K562 (cell line): ENCODE results near the gene PI4KA. TPM values are rescaled to one million over a fixed set of nuclear protein-coding genes. Genes with fewer than 3 reads are reported as not detected.

Experiments
- ARID4B ChIP-seq: sonication (generic); formaldehyde crosslinking; IDR thresholded peaks from 2 replicates; pipeline ENCODE4 v1.8.0; 2022; ENCODE audit warnings: mild to moderate bottlenecking, missing genetic modification reagents
- BRCA1 ChIP-seq, 2 experiments: fragments of 450-650 bp in 1 of 2; sonication (generic) in 1 of 2; formaldehyde crosslinking in 1 of 2; IDR thresholded peaks; 2 replicates each; pipeline versions ENCODE4 v1.5.0 to v1.6.1; 2017 to 2020; ENCODE audit warnings: mild to moderate bottlenecking in 1 of 2, missing genetic modification reagents in 1 of 2
- CC2D1A ChIP-seq: fragments of 450-650 bp; IDR thresholded peaks from 2 replicates; pipeline ENCODE4 v1.6.1; 2017; ENCODE audit warnings: mild to moderate bottlenecking
- EHMT2 ChIP-seq: fragments of 450-650 bp; IDR thresholded peaks from 2 replicates; pipeline ENCODE4 v1.6.1; 2018; ENCODE audit warnings: antibody characterized with exemption
- ELF2 ChIP-seq: fragments of 250-450 bp; sonication (Bioruptor Pico); IDR thresholded peaks from 2 replicates; pipeline ENCODE4 v1.5.0; 2021; ENCODE audit warnings: mild to moderate bottlenecking
- GABPB2 ChIP-seq: fragments of 250-450 bp; sonication (Bioruptor Pico); conservative IDR thresholded peaks from 2 replicates; pipeline ENCODE4 v1.5.1; 2021; ENCODE audit warnings: mild to moderate bottlenecking
- NR3C1 ChIP-seq: sonication (generic); formaldehyde crosslinking; IDR thresholded peaks from 2 replicates; pipeline ENCODE4 v1.8.1; 2022; ENCODE audit warnings: missing genetic modification reagents
- SMAD1 ChIP-seq: fragments of 150-350 bp; IDR thresholded peaks from 2 replicates; pipeline ENCODE4 v1.6.1; 2014; ENCODE audit warnings: low read length, low read depth; ENCODE audit not compliant: partially characterized antibody
- STAG1 ChIP-seq: sonication (generic); formaldehyde crosslinking; IDR thresholded peaks from 2 replicates; pipeline ENCODE4 v1.5.0; 2020; ENCODE audit warnings: missing genetic modification reagents, borderline replicate concordance
- TCF7L2 ChIP-seq: fragments of 150-350 bp; IDR thresholded peaks from 2 replicates; pipeline ENCODE4 v1.6.1; 2016; ENCODE audit warnings: low read depth, mild to moderate bottlenecking, low read length, moderate library complexity
- TEAD2 ChIP-seq: fragments of 450-650 bp; IDR thresholded peaks from 2 replicates; pipeline ENCODE4 v1.6.1; 2016; ENCODE audit warnings: missing genetic modification characterization, control low read depth, missing compliant biosample characterization
- THAP7 ChIP-seq: fragments of 250-450 bp; sonication (Bioruptor Pico); IDR thresholded peaks from 2 replicates; pipeline ENCODE4 v1.5.0; 2021
- polyA plus RNA-seq, 8 experiments: library from polyadenylated mRNA; depleted of rRNA in 4 of 8; stranded (reverse) in 5 of 8; unstranded in 3 of 8; fragments of >200 nt; fragmentation: Nextera tagmentation in 2 of 8; fragmentation: Illumina TruSeq in 1 of 8; extraction: Ambion mirVana in 2 of 8; extraction: Trizol in 1 of 8; gene quantifications; 2 replicates each; pipeline versions ENCODE4 v1.2.1 to v1.2.3, GENCODE V29; 2011 to 2014; ENCODE audit warnings: inconsistent platforms in 1 of 8, missing spikeins in 1 of 8
- total RNA-seq, 7 experiments: library from RNA; depleted of rRNA in 6 of 7; stranded (reverse); fragments of >200 nt in 6 of 7; fragmentation: Illumina TruSeq in 2 of 7; extraction: Trizol in 2 of 7; gene quantifications; 2 replicates each; pipeline versions ENCODE4 v1.2.1 to v1.2.3, GENCODE V29; 2011 to 2021; ENCODE audit warnings: low replicate concordance in 1 of 7
- TF ChIP-seq, protein P1 (sequence below): IDR thresholded peaks from 3 replicates; pipeline ENCODE4 v1.6.1; 2011; ENCODE audit warnings: borderline replicate concordance, mild to moderate bottlenecking, moderate library complexity; ENCODE audit not compliant: insufficient read length; ENCODE audit errors: extremely low read depth
- TF ChIP-seq, protein P2 (sequence below), 2 experiments: fragments of 450-650 bp in 1 of 2; IDR thresholded peaks; 2 replicates each; pipeline ENCODE4 v1.6.1; 2011 to 2017; ENCODE audit warnings: low read depth in 2 of 2, antibody characterized with exemption in 1 of 2, borderline replicate concordance in 1 of 2, low read length in 1 of 2, mild to moderate bottlenecking in 1 of 2, mixed read lengths in 1 of 2; ENCODE audit not compliant: control insufficient read depth in 1 of 2

Gene PI4KA
- total and polyA plus RNA-seq, 9 of the 15 experiments (the other 6 are each of a cell fraction or from before 2014, with no cell fraction given) = 7.3 to 187 (median 84.7) TPM

- TF ChIP-seq THAP7 (peak; percentile 59; the same call in 1 of the 2 replicates), TCF7L2 (0 out of 2 replicates have a peak, but pooled peaks have one; percentile 13), NR3C1 (no peak), CC2D1A (no peak), SMAD1 (no peak), GABPB2 (CRISPR knock-in tag) (no peak), EHMT2 (no peak), TEAD2 (no peak), BRCA1 (IDR thresholded peaks at IDR 0.05) (no peak), BRCA1 (CRISPR knock-in tag; IDR thresholded peaks at IDR 0.05) (0 out of 2 replicates have a peak, but pooled peaks have one; percentile 28), STAG1 (peak; percentile 30), ELF2 (CRISPR knock-in tag) (no peak), ARID4B (CRISPR knock-in tag) (no peak)
- TF ChIP-seq, protein P1, sequence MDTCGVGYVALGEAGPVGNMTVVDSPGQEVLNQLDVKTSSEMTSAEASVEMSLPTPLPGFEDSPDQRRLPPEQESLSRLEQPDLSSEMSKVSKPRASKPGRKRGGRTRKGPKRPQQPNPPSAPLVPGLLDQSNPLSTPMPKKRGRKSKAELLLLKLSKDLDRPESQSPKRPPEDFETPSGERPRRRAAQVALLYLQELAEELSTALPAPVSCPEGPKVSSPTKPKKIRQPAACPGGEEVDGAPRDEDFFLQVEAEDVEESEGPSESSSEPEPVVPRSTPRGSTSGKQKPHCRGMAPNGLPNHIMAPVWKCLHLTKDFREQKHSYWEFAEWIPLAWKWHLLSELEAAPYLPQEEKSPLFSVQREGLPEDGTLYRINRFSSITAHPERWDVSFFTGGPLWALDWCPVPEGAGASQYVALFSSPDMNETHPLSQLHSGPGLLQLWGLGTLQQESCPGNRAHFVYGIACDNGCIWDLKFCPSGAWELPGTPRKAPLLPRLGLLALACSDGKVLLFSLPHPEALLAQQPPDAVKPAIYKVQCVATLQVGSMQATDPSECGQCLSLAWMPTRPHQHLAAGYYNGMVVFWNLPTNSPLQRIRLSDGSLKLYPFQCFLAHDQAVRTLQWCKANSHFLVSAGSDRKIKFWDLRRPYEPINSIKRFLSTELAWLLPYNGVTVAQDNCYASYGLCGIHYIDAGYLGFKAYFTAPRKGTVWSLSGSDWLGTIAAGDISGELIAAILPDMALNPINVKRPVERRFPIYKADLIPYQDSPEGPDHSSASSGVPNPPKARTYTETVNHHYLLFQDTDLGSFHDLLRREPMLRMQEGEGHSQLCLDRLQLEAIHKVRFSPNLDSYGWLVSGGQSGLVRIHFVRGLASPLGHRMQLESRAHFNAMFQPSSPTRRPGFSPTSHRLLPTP = no peak
- TF ChIP-seq, protein P2, sequence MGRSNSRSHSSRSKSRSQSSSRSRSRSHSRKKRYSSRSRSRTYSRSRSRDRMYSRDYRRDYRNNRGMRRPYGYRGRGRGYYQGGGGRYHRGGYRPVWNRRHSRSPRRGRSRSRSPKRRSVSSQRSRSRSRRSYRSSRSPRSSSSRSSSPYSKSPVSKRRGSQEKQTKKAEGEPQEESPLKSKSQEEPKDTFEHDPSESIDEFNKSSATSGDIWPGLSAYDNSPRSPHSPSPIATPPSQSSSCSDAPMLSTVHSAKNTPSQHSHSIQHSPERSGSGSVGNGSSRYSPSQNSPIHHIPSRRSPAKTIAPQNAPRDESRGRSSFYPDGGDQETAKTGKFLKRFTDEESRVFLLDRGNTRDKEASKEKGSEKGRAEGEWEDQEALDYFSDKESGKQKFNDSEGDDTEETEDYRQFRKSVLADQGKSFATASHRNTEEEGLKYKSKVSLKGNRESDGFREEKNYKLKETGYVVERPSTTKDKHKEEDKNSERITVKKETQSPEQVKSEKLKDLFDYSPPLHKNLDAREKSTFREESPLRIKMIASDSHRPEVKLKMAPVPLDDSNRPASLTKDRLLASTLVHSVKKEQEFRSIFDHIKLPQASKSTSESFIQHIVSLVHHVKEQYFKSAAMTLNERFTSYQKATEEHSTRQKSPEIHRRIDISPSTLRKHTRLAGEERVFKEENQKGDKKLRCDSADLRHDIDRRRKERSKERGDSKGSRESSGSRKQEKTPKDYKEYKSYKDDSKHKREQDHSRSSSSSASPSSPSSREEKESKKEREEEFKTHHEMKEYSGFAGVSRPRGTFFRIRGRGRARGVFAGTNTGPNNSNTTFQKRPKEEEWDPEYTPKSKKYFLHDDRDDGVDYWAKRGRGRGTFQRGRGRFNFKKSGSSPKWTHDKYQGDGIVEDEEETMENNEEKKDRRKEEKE (IDR thresholded peaks at IDR 0.05; ENCODE audit: borderline replicate concordance in 1 of 2, control insufficient read depth in 1 of 2, low read depth in 2 of 2, low read length in 1 of 2) = no peak
Observed at GRCh38 chr22:20798974-20799373, 59.6 kb downstream of the PI4KA start (continued).
